NB4 (cell line): ENCODE measurements around the gene UBTD2.

Experiments used
- MYC ChIP-seq: IDR thresholded peaks from 2 replicates; pipeline ENCODE4 v1.6.1; 2011; ENCODE audit warnings: low read depth, low read length
- POLR2A ChIP-seq: IDR thresholded peaks from 2 replicates; pipeline ENCODE4 v1.6.1; 2011; ENCODE audit warnings: mild to moderate bottlenecking; ENCODE audit not compliant: insufficient read length; ENCODE audit errors: extremely low read depth
- TF ChIP-seq, protein P1 (sequence below): IDR thresholded peaks from one replicate; pipeline ENCODE4 v1.5.1; 2012; ENCODE audit warnings: low read depth, low read length
- TF ChIP-seq, protein P2 (sequence below): IDR thresholded peaks from 2 replicates; pipeline ENCODE4 v1.6.1; 2011; ENCODE audit warnings: low read depth, low read length

DNA sequence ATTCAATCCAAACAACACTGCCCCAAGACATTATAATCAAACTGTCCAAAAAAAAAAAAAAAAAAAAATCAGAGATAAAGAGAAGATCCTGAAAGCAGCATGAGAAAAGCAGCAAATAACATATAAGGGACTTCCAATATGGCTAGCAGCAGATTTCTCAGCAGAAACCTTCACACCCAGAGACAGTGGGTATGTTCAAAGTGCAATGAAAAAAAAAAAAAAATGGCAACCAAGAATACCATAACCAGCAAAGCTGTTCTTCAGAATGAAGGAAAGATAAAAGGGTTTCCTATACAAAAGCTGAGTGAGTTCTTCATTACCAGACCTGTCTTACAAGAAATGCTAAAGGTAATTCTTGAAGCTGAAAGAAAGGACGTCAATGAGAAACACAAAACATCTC lies 32.1 kb downstream of the UBTD2 start:
- TF ChIP-seq, protein P1, sequence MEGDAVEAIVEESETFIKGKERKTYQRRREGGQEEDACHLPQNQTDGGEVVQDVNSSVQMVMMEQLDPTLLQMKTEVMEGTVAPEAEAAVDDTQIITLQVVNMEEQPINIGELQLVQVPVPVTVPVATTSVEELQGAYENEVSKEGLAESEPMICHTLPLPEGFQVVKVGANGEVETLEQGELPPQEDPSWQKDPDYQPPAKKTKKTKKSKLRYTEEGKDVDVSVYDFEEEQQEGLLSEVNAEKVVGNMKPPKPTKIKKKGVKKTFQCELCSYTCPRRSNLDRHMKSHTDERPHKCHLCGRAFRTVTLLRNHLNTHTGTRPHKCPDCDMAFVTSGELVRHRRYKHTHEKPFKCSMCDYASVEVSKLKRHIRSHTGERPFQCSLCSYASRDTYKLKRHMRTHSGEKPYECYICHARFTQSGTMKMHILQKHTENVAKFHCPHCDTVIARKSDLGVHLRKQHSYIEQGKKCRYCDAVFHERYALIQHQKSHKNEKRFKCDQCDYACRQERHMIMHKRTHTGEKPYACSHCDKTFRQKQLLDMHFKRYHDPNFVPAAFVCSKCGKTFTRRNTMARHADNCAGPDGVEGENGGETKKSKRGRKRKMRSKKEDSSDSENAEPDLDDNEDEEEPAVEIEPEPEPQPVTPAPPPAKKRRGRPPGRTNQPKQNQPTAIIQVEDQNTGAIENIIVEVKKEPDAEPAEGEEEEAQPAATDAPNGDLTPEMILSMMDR = no peak
- TF ChIP-seq MYC (no peak), POLR2A (no peak)
- TF ChIP-seq, protein P2, sequence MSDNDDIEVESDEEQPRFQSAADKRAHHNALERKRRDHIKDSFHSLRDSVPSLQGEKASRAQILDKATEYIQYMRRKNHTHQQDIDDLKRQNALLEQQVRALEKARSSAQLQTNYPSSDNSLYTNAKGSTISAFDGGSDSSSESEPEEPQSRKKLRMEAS = no peak
